GM10847 (cell line): ENCODE results near the gene LYPD6.

Source experiments
- POLR2A ChIP-seq: IDR thresholded peaks from 2 replicates; pipeline ENCODE4 v1.6.1; 2011; ENCODE audit not compliant: insufficient read length; ENCODE audit errors: extremely low read depth

The LYPD6 gene

GRCh38 chr2:149383340-149383739 lies 53.0 kb downstream of the LYPD6 start:
- TF ChIP-seq POLR2A, result no peak

- TF ChIP-seq POLR2A, result no peak
Measured at GRCh38 chr2:149385350-149385749, 55.0 kb downstream of the LYPD6 start.

GRCh38 chr2:149387411-149387810 lies 57.0 kb downstream of the LYPD6 start:
- TF ChIP-seq POLR2A, result no peak

DNA sequence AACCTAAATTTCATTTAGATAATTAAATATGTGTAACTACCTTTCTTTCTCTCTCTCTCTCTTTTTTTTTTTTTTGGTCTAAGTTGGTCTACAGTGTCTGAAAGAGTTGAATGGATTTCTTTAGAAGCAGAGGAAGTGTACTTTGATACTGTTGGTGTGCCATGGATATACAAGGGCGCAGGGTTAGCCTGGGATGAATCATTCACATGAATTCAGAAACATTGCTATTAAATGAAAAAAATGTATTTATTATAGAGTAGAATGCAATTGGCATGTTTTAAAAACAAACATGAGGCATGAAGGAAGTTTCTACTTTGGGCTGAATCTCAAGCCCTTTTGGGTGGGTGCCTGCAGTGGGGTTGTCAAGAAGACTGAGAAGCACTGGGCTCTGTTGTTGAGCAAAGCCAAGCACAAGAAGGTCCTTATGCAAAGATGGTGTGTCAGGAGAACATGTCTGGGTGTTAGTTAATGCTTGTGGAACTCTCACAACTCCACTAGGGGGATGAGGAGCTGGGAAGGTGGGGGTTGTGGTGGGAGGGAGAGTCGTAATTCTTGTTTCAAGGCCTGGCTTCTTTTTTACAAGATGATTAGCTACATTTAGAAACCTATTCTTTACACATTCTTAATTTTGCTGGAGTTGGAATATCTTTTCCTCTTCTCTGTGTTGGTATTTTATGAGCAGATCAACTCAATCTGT lies 57.9 kb downstream of the LYPD6 start:
- TF ChIP-seq POLR2A, result no peak

GRCh38 chr2:149389506-149390167 lies 59.2 kb downstream of the LYPD6 start:
- TF ChIP-seq POLR2A, result no peak

DNA sequence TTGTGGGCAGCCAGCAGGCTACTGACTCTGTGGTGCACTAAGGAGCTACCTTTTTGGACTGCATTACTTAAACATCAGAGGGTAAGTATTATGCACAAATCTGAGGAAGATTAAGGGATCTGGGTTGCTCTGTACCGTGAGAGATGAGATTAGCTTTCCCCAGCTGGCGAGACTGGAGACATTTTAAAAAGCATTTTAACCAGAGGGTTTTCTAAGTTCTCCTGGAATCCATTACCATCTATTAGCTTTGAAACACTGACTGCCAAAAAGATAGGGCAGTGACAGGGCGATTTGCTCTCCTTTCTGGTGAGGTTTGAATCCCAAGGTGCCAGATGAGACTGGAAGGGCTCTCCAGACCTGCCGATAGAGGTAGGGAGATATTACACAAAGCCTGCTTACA lies 63.2 kb downstream of the LYPD6 start:
- no peak for TF ChIP-seq POLR2A

GRCh38 chr2:149394864-149395263 lies 64.5 kb downstream of the LYPD6 start:
- TF ChIP-seq POLR2A, result no peak

DNA sequence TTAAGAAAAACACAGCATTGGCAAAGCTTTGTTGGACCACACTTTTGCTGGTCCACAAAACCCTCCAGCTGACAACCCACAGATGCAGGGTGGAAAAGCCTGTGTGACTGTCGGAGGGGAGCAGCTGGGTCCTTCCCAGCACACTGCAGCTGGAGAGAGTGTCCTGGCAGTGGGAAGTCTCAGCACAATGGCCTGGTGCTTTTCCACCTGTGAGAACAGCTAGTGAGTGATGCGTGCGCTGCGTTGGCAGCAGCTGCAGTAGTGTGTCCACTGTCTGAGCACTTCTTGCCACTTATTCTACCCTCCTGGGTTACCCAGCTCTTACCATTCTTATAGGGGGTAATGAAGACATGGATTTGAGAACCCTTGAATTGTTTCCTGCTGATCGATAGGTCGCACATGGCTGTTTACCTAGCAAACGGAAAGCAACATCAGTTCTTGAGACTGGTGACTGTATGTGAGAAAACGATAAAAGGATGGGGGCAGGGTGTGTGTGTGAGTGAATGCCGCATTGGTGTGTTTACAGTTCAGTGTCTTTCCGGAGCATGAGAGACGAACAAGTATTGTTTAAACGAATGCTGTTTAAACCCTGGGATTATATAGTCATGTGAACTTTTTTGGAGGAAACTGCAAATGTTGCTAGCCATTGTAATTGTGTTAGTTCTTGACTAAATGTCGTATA lies 69.7 kb downstream of the LYPD6 start:
- no peak for TF ChIP-seq POLR2A

DNA sequence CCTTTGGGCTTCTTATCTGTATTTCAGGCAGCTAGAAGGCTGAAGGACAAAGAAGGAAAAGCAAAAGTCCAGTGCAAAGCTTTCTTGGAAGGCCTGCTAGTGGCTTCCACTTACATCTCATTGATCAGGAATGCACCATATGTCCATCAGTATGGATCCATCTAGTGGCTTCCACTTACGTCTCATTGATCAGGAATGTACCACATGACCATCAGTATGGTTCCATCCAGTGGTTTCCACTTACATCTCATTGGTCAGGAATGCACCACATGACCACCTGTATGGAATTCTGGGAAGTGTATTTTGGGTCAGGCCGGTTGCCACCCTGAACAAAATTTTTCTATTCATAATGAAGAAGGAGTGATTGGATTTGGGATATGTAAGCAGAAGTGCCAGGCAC lies 70.6 kb downstream of the LYPD6 start:
- no peak for TF ChIP-seq POLR2A

- no peak for TF ChIP-seq POLR2A
Measured at GRCh38 chr2:149409506-149409905, 79.1 kb downstream of the LYPD6 start.

- TF ChIP-seq POLR2A, result no peak
Measured at GRCh38 chr2:149410701-149411484, 80.5 kb downstream of the LYPD6 start.

GRCh38 chr2:149413487-149413886 lies 83.1 kb downstream of the LYPD6 start:
- no peak for TF ChIP-seq POLR2A

GRCh38 chr2:149415086-149415485 lies 84.7 kb downstream of the LYPD6 start:
- no peak for TF ChIP-seq POLR2A

GRCh38 chr2:149418065-149418464 lies 87.7 kb downstream of the LYPD6 start:
- no peak for TF ChIP-seq POLR2A
